B cell (primary cell): ENCODE data around the gene STAC.

ENCODE experiments used
- EZH2 ChIP-seq: IDR thresholded peaks from 2 replicates; pipeline ENCODE4 v1.6.1; 2012; ENCODE audit warnings: borderline replicate concordance, low read depth, mild to moderate bottlenecking, moderate library complexity, low read length; ENCODE audit not compliant: insufficient read depth, poor library complexity, severe bottlenecking
- TF ChIP-seq, protein P1 (sequence below): fragments of 200-600 bp; IDR thresholded peaks from one replicate; pipeline ENCODE4 v1.8.0; 2022; ENCODE audit warnings: antibody characterized with exemption, mild to moderate bottlenecking

DNA sequence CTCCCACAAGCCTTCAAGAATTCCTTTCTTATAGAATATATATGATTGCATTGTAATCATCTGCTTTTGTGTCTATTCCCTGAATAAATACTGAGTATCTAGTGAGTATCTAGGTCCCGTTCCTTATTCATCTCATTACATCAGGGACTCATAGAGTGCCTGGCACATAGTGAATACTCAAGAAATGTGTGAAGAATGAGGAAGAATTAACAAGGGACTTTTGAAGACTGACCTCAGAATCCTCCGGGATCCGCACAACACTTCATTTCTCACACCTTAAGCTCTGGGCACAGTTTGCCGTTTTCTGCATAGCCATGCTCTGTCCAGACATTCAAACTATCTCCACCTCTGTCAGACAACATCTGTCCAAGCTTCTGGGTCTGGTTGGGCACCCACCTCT lies 108.8 kb downstream of the STAC start:
- TF ChIP-seq, protein P1, sequence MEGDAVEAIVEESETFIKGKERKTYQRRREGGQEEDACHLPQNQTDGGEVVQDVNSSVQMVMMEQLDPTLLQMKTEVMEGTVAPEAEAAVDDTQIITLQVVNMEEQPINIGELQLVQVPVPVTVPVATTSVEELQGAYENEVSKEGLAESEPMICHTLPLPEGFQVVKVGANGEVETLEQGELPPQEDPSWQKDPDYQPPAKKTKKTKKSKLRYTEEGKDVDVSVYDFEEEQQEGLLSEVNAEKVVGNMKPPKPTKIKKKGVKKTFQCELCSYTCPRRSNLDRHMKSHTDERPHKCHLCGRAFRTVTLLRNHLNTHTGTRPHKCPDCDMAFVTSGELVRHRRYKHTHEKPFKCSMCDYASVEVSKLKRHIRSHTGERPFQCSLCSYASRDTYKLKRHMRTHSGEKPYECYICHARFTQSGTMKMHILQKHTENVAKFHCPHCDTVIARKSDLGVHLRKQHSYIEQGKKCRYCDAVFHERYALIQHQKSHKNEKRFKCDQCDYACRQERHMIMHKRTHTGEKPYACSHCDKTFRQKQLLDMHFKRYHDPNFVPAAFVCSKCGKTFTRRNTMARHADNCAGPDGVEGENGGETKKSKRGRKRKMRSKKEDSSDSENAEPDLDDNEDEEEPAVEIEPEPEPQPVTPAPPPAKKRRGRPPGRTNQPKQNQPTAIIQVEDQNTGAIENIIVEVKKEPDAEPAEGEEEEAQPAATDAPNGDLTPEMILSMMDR: no peak
- no peak for TF ChIP-seq EZH2
